Neural cell (in vitro differentiated cells): ENCODE data around the gene ECEL1. TPM values are rescaled to one million over a fixed set of nuclear protein-coding genes. Genes with fewer than 3 reads are reported as not detected.

ENCODE experiments used
- H2AFZ ChIP-seq: fragments of 200-600, 300-800 bp; sonication (generic), shearing (Covaris generic); 2 replicates; pipeline ENCODE4 v1.6.0; 2014; ENCODE audit warnings: low read depth, mild to moderate bottlenecking, antibody characterized with exemption, low read length, moderate library complexity
- H3F3A ChIP-seq: fragments of 200-600 bp; shearing (Covaris generic); 2 replicates; pipeline ENCODE4 v1.6.1; 2016; ENCODE audit warnings: mild to moderate bottlenecking, moderate library complexity, mixed read lengths, antibody characterized with exemption, low read length; ENCODE audit not compliant: insufficient read depth, poor library complexity, severe bottlenecking
- H3K27ac ChIP-seq: fragments of 200-600, 300-800 bp; sonication (generic), shearing (Covaris generic); 2 replicates; pipeline ENCODE4 v1.5.1; 2014; ENCODE audit warnings: mild to moderate bottlenecking, low read length, moderate library complexity
- H3K27me3 ChIP-seq: fragments of 300-800, 200-600 bp; sonication (generic), shearing (Covaris generic); 2 replicates; pipeline ENCODE4 v1.6.0; 2014; ENCODE audit warnings: mild to moderate bottlenecking, low read depth, low read length, moderate library complexity; ENCODE audit not compliant: insufficient read depth
- H3K36me3 ChIP-seq: fragments of 300-800, 200-600 bp; sonication (generic), shearing (Covaris generic); 2 replicates; pipeline ENCODE4 v1.5.1; 2014; ENCODE audit warnings: mild to moderate bottlenecking, antibody characterized with exemption, low read length, moderate library complexity; ENCODE audit not compliant: insufficient read depth
- H3K4me2 ChIP-seq: fragments of 300-800, 200-600 bp; sonication (generic), shearing (Covaris generic); 2 replicates; pipeline ENCODE4 v1.6.0; 2014; ENCODE audit warnings: mild to moderate bottlenecking, low read length
- H3K4me3 ChIP-seq: fragments of 300-800, 200-600 bp; sonication (generic), shearing (Covaris generic); 2 replicates; pipeline ENCODE4 v1.5.1; 2014; ENCODE audit warnings: mild to moderate bottlenecking, low read length, moderate library complexity
- H3K79me2 ChIP-seq: fragments of 200-600 bp; shearing (Covaris generic); replicated peaks from 2 replicates; pipeline ENCODE4 v1.6.0; 2014; ENCODE audit warnings: mild to moderate bottlenecking, low read length, moderate library complexity; ENCODE audit not compliant: insufficient read depth
- H3K9ac ChIP-seq: fragments of 300-800, 200-600 bp; sonication (generic), shearing (Covaris generic); 2 replicates; pipeline ENCODE4 v1.6.1; 2016; ENCODE audit warnings: mild to moderate bottlenecking, low read length, mixed read lengths
- H3K9me2 ChIP-seq: fragments of 200-600 bp; shearing (Covaris generic); 2 replicates; pipeline ENCODE4 v1.6.1; 2016; ENCODE audit warnings: mild to moderate bottlenecking, low read length, mixed read lengths; ENCODE audit not compliant: insufficient read depth
- H3K9me3 ChIP-seq: fragments of 200-600, 300-800 bp; sonication (generic), shearing (Covaris generic); 2 replicates; pipeline ENCODE4 v1.6.1; 2016; ENCODE audit warnings: mild to moderate bottlenecking, mixed run types, low read length, moderate library complexity, mixed read lengths
- H4K20me1 ChIP-seq: fragments of 200-600 bp; shearing (Covaris generic); 2 replicates; pipeline ENCODE4 v1.6.1; 2016; ENCODE audit warnings: mild to moderate bottlenecking, mixed run types; ENCODE audit not compliant: insufficient read depth
- EP300 ChIP-seq: fragments of 450-650 bp; conservative IDR thresholded peaks from 2 replicates; pipeline ENCODE4 v1.6.1; 2014; ENCODE audit warnings: antibody characterized with exemption, mild to moderate bottlenecking, moderate library complexity; ENCODE audit not compliant: poor library complexity, severe bottlenecking
- EZH2 ChIP-seq: fragments of 200-600, 300-800 bp; shearing (Covaris generic), sonication (generic); IDR thresholded peaks from 2 replicates; pipeline ENCODE4 v1.6.1; 2014; ENCODE audit warnings: antibody characterized with exemption, low read length, borderline replicate concordance, mild to moderate bottlenecking; ENCODE audit not compliant: insufficient read depth, poor library complexity, severe bottlenecking
- MXI1 ChIP-seq: fragments of 450-650 bp; conservative IDR thresholded peaks from 2 replicates; pipeline ENCODE4 v1.6.1; 2014; ENCODE audit warnings: antibody characterized with exemption, mild to moderate bottlenecking; ENCODE audit not compliant: poor library complexity, severe bottlenecking
- POLR2AphosphoS5 ChIP-seq: IDR thresholded peaks from 2 replicates; pipeline ENCODE4 v1.6.1; 2012
- RAD21 ChIP-seq: fragments of 450-650 bp; conservative IDR thresholded peaks from 2 replicates; pipeline ENCODE4 v1.6.1; 2014; ENCODE audit warnings: antibody characterized with exemption, mild to moderate bottlenecking, moderate library complexity
- SMC3 ChIP-seq: fragments of 450-650 bp; conservative IDR thresholded peaks from 2 replicates; pipeline ENCODE4 v1.6.1; 2014; ENCODE audit warnings: antibody characterized with exemption, mild to moderate bottlenecking, moderate library complexity; ENCODE audit not compliant: poor library complexity
- TAF1 ChIP-seq: IDR thresholded peaks from 2 replicates; pipeline ENCODE4 v1.6.1; 2012; ENCODE audit warnings: low read depth
- polyA plus RNA-seq: library from polyadenylated mRNA; depleted of rRNA; stranded (reverse); fragments of >200 nt; gene quantifications from 2 replicates; pipeline ENCODE4 v1.2.3, GENCODE V29; 2014
- TF ChIP-seq, protein P1 (sequence below): IDR thresholded peaks from 2 replicates; pipeline ENCODE4 v1.6.1; 2012; ENCODE audit warnings: borderline replicate concordance
- TF ChIP-seq, protein P2 (sequence below): fragments of 450-650 bp; IDR thresholded peaks from 2 replicates; pipeline ENCODE4 v1.5.1; 2014; ENCODE audit warnings: antibody characterized with exemption, mild to moderate bottlenecking, moderate library complexity; ENCODE audit not compliant: poor library complexity, severe bottlenecking

Gene ECEL1
- polyA plus RNA-seq, 1 donor from 2014 or later: 60.9 TPM

DNA sequence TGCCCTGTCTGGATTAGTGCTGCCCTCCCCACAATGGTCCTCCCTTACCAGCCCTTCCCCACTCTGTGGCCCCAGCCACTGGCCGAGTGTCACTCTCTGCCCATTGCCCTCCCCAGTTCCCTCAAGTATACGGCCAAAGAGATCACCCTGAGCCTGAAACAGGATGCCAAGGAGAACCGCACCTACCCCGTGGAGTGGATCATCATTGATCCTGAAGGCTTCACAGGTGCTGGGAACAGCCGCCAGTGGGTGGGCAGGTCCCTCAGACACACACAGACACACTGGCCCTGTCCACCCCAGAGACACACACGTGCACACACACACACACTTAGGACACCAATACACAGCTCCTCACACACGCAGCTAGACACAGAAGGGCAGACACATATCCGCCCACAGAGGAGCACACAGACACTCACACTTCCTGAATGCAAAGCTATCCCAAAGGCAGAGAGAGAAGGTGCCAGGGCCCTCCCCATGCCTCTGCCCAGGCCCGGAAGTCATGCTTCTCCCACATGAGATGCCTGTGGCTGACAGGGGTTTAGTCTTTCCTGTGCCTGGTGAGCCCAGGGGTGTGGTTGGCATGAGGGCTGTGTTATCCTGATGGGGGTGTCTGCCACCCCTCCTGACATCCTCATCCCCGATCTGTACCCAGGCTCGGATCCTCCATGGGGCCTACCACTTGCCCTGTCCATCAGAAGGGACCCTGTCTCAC is 41.3 kb upstream of the ECEL1 start:
- no peaks in the 10 kb centered on the region for H3K9me3 ChIP-seq
- no peaks in the 10 kb centered on the region for H3F3A ChIP-seq
- no peak overlapping the region for H3K4me3 ChIP-seq
- H3K4me2 ChIP-seq: no peak overlapping the region
- H3K27me3 ChIP-seq: peaks cover 10% of the 10 kb centered on the region
- no peak overlapping the region for H3K9ac ChIP-seq
- H3K79me2 ChIP-seq: no peaks in the 10 kb centered on the region
- no peaks in the 10 kb centered on the region for H3K9me2 ChIP-seq
- no peak for TF ChIP-seq TAF1
- no peak for TF ChIP-seq POLR2AphosphoS5
- TF ChIP-seq SMC3: no peak
- TF ChIP-seq, protein P1, sequence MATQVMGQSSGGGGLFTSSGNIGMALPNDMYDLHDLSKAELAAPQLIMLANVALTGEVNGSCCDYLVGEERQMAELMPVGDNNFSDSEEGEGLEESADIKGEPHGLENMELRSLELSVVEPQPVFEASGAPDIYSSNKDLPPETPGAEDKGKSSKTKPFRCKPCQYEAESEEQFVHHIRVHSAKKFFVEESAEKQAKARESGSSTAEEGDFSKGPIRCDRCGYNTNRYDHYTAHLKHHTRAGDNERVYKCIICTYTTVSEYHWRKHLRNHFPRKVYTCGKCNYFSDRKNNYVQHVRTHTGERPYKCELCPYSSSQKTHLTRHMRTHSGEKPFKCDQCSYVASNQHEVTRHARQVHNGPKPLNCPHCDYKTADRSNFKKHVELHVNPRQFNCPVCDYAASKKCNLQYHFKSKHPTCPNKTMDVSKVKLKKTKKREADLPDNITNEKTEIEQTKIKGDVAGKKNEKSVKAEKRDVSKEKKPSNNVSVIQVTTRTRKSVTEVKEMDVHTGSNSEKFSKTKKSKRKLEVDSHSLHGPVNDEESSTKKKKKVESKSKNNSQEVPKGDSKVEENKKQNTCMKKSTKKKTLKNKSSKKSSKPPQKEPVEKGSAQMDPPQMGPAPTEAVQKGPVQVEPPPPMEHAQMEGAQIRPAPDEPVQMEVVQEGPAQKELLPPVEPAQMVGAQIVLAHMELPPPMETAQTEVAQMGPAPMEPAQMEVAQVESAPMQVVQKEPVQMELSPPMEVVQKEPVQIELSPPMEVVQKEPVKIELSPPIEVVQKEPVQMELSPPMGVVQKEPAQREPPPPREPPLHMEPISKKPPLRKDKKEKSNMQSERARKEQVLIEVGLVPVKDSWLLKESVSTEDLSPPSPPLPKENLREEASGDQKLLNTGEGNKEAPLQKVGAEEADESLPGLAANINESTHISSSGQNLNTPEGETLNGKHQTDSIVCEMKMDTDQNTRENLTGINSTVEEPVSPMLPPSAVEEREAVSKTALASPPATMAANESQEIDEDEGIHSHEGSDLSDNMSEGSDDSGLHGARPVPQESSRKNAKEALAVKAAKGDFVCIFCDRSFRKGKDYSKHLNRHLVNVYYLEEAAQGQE: no peak
- TF ChIP-seq, protein P2, sequence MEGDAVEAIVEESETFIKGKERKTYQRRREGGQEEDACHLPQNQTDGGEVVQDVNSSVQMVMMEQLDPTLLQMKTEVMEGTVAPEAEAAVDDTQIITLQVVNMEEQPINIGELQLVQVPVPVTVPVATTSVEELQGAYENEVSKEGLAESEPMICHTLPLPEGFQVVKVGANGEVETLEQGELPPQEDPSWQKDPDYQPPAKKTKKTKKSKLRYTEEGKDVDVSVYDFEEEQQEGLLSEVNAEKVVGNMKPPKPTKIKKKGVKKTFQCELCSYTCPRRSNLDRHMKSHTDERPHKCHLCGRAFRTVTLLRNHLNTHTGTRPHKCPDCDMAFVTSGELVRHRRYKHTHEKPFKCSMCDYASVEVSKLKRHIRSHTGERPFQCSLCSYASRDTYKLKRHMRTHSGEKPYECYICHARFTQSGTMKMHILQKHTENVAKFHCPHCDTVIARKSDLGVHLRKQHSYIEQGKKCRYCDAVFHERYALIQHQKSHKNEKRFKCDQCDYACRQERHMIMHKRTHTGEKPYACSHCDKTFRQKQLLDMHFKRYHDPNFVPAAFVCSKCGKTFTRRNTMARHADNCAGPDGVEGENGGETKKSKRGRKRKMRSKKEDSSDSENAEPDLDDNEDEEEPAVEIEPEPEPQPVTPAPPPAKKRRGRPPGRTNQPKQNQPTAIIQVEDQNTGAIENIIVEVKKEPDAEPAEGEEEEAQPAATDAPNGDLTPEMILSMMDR: no peak
- no peak for TF ChIP-seq EZH2
- TF ChIP-seq EP300: no peak
- no peak for TF ChIP-seq MXI1
- no peak for TF ChIP-seq RAD21
- no peaks in the 10 kb centered on the region for H3K36me3 ChIP-seq
- no peak overlapping the region for H3K27ac ChIP-seq
- H4K20me1 ChIP-seq: no peaks in the 10 kb centered on the region
- no peak overlapping the region for H2AFZ ChIP-seq

DNA sequence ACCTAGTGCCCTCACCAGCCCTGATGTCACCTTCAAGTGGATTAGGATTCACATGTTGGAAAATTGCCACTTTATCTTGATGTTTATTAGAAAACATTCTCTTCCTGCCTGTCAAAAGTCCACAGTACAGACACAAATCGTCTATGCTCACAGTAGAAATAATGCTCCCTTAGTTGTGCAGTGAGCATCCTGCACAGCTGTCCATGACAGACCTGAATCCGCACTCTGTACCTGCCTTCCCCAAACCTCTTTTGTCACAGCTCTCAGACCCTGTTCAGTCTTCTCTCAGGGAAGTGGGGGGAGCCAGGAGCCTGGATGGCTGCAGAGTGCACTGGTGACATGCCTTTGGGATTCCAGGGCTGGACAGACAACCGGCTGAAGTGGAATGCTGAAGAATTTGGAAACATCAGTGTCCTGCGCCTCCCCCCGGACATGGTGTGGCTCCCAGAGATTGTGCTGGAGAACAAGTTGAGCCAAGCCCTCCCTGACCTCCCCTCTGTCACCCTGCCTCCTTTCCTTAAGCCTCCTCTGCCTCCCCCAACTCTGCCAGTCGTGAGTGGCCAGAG is 40.4 kb upstream of the ECEL1 start:
- Histone ChIP-seq H3K4me3 (no peak overlapping the region), H3K9ac (no peak overlapping the region), H3K36me3 (no peaks in the 10 kb centered on the region), H3K79me2 (no peaks in the 10 kb centered on the region), H3F3A (no peaks in the 10 kb centered on the region), H4K20me1 (no peaks in the 10 kb centered on the region), H3K4me2 (no peak overlapping the region), H3K27me3 (peaks cover 20% of the 10 kb centered on the region), H3K9me3 (no peaks in the 10 kb centered on the region), H3K27ac (no peak overlapping the region), H2AFZ (no peak overlapping the region), H3K9me2 (no peaks in the 10 kb centered on the region)
- TF ChIP-seq POLR2AphosphoS5 (no peak), EP300 (no peak), SMC3 (no peak), EZH2 (no peak), RAD21 (no peak), MXI1 (no peak), TAF1 (no peak)
- TF ChIP-seq, protein P2: no peak
- TF ChIP-seq, protein P1: no peak
